ENCODE results near the gene KCP.

DNA sequence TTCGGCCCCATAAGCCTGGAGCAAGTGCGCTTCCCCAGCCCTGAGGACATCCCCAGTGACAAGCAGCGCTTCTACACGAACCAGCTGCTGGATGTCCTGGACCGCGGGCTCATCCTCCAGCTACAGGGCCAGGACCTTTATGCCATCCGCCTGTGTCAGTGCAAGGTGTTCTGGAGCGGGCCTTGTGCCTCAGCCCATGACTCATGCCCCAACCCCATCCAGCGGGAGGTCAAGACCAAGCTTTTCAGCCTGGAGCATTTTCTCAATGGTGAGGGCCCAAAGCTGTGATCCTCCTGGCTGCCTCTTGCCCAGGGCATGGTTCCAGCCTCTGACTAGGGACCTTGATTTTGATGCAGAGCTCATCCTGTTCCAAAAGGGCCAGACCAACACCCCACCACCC is 37.3 kb upstream of the KCP start:
- TF ChIP-seq, protein P1, sequence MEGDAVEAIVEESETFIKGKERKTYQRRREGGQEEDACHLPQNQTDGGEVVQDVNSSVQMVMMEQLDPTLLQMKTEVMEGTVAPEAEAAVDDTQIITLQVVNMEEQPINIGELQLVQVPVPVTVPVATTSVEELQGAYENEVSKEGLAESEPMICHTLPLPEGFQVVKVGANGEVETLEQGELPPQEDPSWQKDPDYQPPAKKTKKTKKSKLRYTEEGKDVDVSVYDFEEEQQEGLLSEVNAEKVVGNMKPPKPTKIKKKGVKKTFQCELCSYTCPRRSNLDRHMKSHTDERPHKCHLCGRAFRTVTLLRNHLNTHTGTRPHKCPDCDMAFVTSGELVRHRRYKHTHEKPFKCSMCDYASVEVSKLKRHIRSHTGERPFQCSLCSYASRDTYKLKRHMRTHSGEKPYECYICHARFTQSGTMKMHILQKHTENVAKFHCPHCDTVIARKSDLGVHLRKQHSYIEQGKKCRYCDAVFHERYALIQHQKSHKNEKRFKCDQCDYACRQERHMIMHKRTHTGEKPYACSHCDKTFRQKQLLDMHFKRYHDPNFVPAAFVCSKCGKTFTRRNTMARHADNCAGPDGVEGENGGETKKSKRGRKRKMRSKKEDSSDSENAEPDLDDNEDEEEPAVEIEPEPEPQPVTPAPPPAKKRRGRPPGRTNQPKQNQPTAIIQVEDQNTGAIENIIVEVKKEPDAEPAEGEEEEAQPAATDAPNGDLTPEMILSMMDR (IDR thresholded peaks at IDR 0.05) = no peak
- TF ChIP-seq POLR2A (IDR thresholded peaks at IDR 0.05) = no peak

Measured in uterus (tissue), 2 donors.